BLaER1 treated with 17β-estradiol and CSF1 and Interleukin-3, amounts not matched to agents 10 nM and 100 nM (cell line): ENCODE measurements around the gene KCMF1.

Experiments
- H3K27ac ChIP-seq, 11 experiments: shearing (Covaris generic); formaldehyde crosslinking; 2 replicates each; pipeline ENCODE4 v1.8.1; 2022
- H3K27me3 ChIP-seq, 11 experiments: shearing (Covaris generic); formaldehyde crosslinking; 2 replicates each; pipeline ENCODE4 v1.8.1; 2022
- H3K36me3 ChIP-seq, 11 experiments: shearing (Covaris generic); formaldehyde crosslinking; 2 replicates each; pipeline ENCODE4 v1.8.1; 2022
- H3K4me1 ChIP-seq, 10 experiments: shearing (Covaris generic); formaldehyde crosslinking; 2 replicates each; pipeline ENCODE4 v1.8.1; 2022
- H3K4me2 ChIP-seq, 11 experiments: shearing (Covaris generic); formaldehyde crosslinking; 2 replicates each; pipeline ENCODE4 v1.8.1; 2022
- H3K4me3 ChIP-seq, 10 experiments: shearing (Covaris generic); formaldehyde crosslinking; 2 replicates each; pipeline ENCODE4 v1.8.1; 2022
- H3K9ac ChIP-seq, 11 experiments: shearing (Covaris generic); formaldehyde crosslinking; 2 replicates each; pipeline ENCODE4 v1.8.1; 2022
- H3K9me3 ChIP-seq, 11 experiments: shearing (Covaris generic); formaldehyde crosslinking; replicated peaks in 1 of 11; 2 replicates each; pipeline ENCODE4 v1.8.1; 2022
- H4K20me1 ChIP-seq, 11 experiments: shearing (Covaris generic); formaldehyde crosslinking; 2 replicates each; pipeline ENCODE4 v1.8.1; 2022
- Cebpa-rat ChIP-seq, 11 experiments: shearing (Covaris generic); IDR thresholded peaks; 2 replicates each; pipeline ENCODE4 v1.8.1; 2022

Gene KCMF1

GRCh38 chr2:84970868-84971509 lies at the start of gene KCMF1:
Gene KCMF1 (plus strand): TSS chr2:84971161. CDS start chr2:84971452, 291 bp downstream.
- H4K20me1 ChIP-seq, result peaks cover 40 to 66% (median 50%) of the 10 kb centered on the region in 11 experiments
- H3K4me3 ChIP-seq, result peak within 1 kb of the TSS; percentile 73 to 99 (median 86)
- H3K27me3 ChIP-seq, result no peaks in the 10 kb centered on the region
- peaks cover 11 to 40% (median 23%) of the 10 kb centered on the region in 11 experiments for H3K36me3 ChIP-seq
- no peaks in the 10 kb centered on the region for H3K9me3 ChIP-seq
- H3K4me1 ChIP-seq, result peaks cover 43 to 67% (median 51%) of the 10 kb centered on the region in 10 experiments
- peak within 1 kb of the TSS; percentile 94 to 100 (median 99) for H3K9ac ChIP-seq
- peak within 1 kb of the TSS; percentile 80 to 96 (median 91) for H3K4me2 ChIP-seq
- peak within 1 kb of the TSS; percentile 90 to 99 (median 98) for H3K27ac ChIP-seq
- TF ChIP-seq Cebpa-rat (IDR thresholded peaks at IDR 0.05), result no peak

DNA sequence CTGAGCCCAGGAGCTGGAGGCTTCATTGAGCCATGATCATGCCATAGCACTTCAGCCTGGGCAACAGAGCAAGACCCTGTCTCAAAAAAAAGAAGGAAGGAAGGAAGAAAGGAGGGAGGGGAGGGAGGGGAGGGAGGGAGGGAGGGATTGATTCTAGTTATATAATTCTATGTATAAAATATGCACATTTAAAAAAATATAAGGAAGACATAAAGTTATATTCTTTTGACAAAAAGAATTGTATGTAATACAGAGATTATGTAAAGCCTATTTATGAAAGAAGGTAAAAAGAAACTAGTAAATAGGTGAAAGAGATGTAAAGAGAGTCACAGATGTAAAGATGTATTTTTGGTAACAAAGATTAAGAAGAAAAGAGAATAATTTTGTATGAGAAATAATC lies 48.0 kb upstream of the KCMF1 start:
- no peak for TF ChIP-seq Cebpa-rat (IDR thresholded peaks at IDR 0.05)
- peak overlapping the region in 1 of 11 experiments; percentile 28; a peak in 1 of 22 replicates for H3K27ac ChIP-seq
- peaks cover 57 to 71% (median 66%) of the 10 kb centered on the region in 10 experiments for H3K4me1 ChIP-seq
- H3K4me2 ChIP-seq, result no peak overlapping the region
- no peak overlapping the region for H3K4me3 ChIP-seq
- no peaks in the 10 kb centered on the region for H3K36me3 ChIP-seq
- H3K9me3 ChIP-seq, result no peaks in the 10 kb centered on the region
- no peaks in the 10 kb centered on the region for H3K27me3 ChIP-seq
- H3K9ac ChIP-seq, result no peak overlapping the region
- no peaks in the 10 kb centered on the region for H4K20me1 ChIP-seq

DNA sequence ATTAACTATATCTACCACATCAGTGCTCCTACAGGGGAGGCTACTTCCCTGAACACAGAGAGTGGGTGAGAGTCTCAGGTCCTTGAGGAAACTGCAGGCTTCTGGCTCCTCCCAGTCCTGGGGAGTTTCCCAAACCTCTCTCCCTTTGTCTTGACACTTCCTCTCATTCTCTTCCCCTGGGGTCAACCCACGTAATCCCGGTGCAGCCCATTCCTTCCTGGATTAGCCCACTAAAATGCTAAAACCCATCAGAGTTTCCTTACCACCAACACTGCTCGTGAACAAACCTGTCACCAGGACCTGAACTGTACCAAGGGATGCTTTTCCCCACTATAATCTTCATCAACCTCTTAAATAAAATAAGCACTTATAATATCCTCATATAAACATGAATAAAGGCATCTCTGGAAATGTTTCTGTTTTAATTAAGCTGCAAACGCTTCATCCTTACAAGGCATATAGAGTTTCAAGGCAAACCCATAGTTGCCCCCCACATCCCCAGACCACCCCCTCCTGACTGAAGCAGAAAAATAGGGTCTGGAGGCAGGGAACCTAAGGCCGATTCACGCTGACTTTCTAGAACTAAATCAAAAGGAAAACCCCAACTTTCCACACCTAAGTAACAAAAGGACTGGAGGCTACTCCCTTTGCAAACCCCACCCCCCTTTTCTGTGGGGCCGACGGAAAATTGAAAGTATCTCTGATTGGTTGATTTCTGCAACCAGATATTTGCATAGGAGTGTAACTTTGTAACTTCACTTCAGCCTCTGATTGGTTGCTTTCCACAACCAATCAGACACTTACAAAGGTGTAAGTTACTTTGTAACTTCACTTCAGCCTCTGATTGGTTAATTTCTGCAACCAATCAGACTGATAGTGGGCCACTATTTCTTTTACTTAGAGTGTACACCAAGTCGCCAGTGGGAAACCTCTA lies 46.5 kb upstream of the KCMF1 start:
- Histone ChIP-seq H4K20me1 (no peaks in the 10 kb centered on the region), H3K9ac (peak overlapping the region in 9 of 11 experiments; percentile 6 to 60 (median 54); a peak in 16 of 22 replicates), H3K27ac (peak overlapping the region in 10 of 11 experiments; percentile 8 to 76 (median 68); a peak in 19 of 22 replicates), H3K4me3 (peak overlapping the region in 6 of 10 experiments; percentile 12 to 48 (median 32); a peak in 8 of 20 replicates), H3K4me2 (peak overlapping the region; percentile 56 to 96 (median 78)), H3K4me1 (peaks cover 44 to 57% (median 52%) of the 10 kb centered on the region in 10 experiments), H3K36me3 (no peaks in the 10 kb centered on the region), H3K27me3 (no peaks in the 10 kb centered on the region), H3K9me3 (no peaks in the 10 kb centered on the region)
- no peak for TF ChIP-seq Cebpa-rat (IDR thresholded peaks at IDR 0.05)

DNA sequence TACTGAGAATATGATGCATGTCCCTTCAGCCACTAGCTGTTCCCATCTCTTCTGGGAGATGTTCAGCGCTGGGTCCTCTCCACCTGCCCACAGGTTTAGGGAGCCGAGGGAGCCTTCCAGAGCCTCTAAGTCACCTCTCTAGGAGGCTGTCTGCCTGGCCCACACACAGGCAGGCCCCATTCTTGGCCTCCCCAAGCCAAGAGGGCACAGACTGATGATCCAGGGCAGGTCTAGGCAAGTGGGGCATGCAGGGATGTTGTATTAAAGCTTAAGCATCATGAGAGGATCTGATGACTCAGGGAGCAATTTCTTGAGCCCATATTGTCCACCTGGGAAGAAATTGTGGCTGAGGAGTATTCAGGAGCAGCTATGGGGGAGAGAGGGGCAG lies 45.6 kb upstream of the KCMF1 start:
- Histone ChIP-seq H3K4me1 (peaks cover 35 to 48% (median 43%) of the 10 kb centered on the region in 10 experiments), H3K4me3 (no peak overlapping the region), H3K27ac (peak overlapping the region in 5 of 11 experiments; percentile 5 to 73 (median 33); a peak in 8 of 22 replicates), H3K36me3 (no peaks in the 10 kb centered on the region), H3K9ac (no peak overlapping the region), H3K9me3 (no peaks in the 10 kb centered on the region), H3K4me2 (peak overlapping the region; percentile 61 to 96 (median 81); a peak in 15 of 22 replicates), H4K20me1 (no peaks in the 10 kb centered on the region), H3K27me3 (no peaks in the 10 kb centered on the region)
- no peak for TF ChIP-seq Cebpa-rat (IDR thresholded peaks at IDR 0.05)

DNA sequence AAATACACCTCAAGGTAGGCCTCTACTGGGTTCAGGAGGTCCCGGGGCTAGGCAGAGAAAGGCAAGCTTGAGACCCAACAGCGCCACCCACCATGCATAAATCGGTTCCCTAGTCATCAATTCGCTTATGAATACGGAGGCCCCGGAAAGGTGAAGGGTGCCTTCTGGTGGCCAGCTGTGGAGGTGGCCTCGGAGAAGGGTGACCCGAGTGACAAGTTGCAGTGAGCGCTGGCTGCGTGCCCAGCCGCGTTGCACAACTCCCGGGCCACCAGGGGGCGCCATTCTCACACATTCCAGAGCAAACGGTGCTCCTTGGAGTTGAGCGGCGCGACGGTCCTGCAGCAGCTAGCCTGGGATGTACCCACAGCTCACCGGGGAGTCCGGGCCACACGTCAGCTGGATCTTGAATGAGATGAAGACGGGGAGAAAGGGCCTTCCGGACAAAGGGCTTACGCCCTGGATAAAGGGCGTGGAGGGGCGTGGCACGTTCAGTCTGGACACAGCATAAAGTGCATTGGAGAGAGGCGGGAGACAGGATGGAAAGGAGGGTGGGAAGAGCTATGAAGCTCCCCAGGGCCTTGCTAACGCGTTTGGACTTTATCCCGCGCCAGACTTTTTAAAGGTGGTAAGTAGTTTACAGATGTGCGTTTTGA lies 45.1 kb upstream of the KCMF1 start:
- Histone ChIP-seq H3K4me2 (peak overlapping the region; percentile 79 to 96 (median 88)), H3K9me3 (no peaks in the 10 kb centered on the region), H3K4me1 (peaks cover 31 to 43% (median 39%) of the 10 kb centered on the region in 10 experiments), H4K20me1 (no peaks in the 10 kb centered on the region), H3K4me3 (peak overlapping the region; percentile 43 to 70 (median 57)), H3K36me3 (no peaks in the 10 kb centered on the region), H3K27me3 (no peaks in the 10 kb centered on the region), H3K9ac (peak overlapping the region in 6 of 11 experiments; percentile 56 to 72 (median 65); a peak in 10 of 22 replicates), H3K27ac (peak overlapping the region in 4 of 11 experiments; percentile 33 to 73 (median 58); a peak in 7 of 22 replicates)
- TF ChIP-seq Cebpa-rat (IDR thresholded peaks at IDR 0.05), result peak in 6 of 11 experiments; percentile 7 to 70 (median 53); a peak in 8 of 22 replicates

GRCh38 chr2:84927275-84927627 lies 43.7 kb upstream of the KCMF1 start:
- H3K9ac ChIP-seq, result peak overlapping the region in 2 of 11 experiments; percentile 19 to 66; a peak in 3 of 22 replicates
- H3K36me3 ChIP-seq, result no peaks in the 10 kb centered on the region
- H3K9me3 ChIP-seq, result no peaks in the 10 kb centered on the region
- H3K27ac ChIP-seq, result peak overlapping the region in 1 of 11 experiments; percentile 64; a peak in 1 of 22 replicates
- H3K4me3 ChIP-seq, result peak overlapping the region in 2 of 10 experiments; percentile 51 to 54; a peak in 3 of 20 replicates
- no peaks in the 10 kb centered on the region for H4K20me1 ChIP-seq
- TF ChIP-seq Cebpa-rat (IDR thresholded peaks at IDR 0.05), result no peak
- no peaks in the 10 kb centered on the region for H3K27me3 ChIP-seq
- peaks cover 31 to 39% (median 35%) of the 10 kb centered on the region in 10 experiments for H3K4me1 ChIP-seq
- H3K4me2 ChIP-seq, result peak overlapping the region in 10 of 11 experiments; percentile 79 to 96 (median 89); a peak in 15 of 22 replicates

- Histone ChIP-seq H3K9ac (no peak overlapping the region), H3K4me1 (peaks cover 2 to 9% (median 5%) of the 10 kb centered on the region in 10 experiments; a peak in 18 of 20 replicates), H3K4me3 (no peak overlapping the region), H3K27ac (no peak overlapping the region), H3K36me3 (no peaks in the 10 kb centered on the region), H4K20me1 (no peaks in the 10 kb centered on the region), H3K9me3 (no peaks in the 10 kb centered on the region), H3K27me3 (no peaks in the 10 kb centered on the region), H3K4me2 (no peak overlapping the region)
- TF ChIP-seq Cebpa-rat (IDR thresholded peaks at IDR 0.05), result no peak
Measured at GRCh38 chr2:84931384-84931821, 39.6 kb upstream of the KCMF1 start.

- Histone ChIP-seq H3K4me2 (peak overlapping the region in 3 of 11 experiments; percentile 61 to 70 (median 61); a peak in 3 of 22 replicates), H3K9me3 (peaks cover 0 to 9% (median 0%) of the 10 kb centered on the region in 11 experiments; a peak in 2 of 22 replicates), H3K4me3 (no peak overlapping the region), H3K27me3 (no peaks in the 10 kb centered on the region), H4K20me1 (no peaks in the 10 kb centered on the region), H3K9ac (no peak overlapping the region), H3K4me1 (peaks cover 26 to 53% (median 37%) of the 10 kb centered on the region in 10 experiments), H3K36me3 (no peaks in the 10 kb centered on the region), H3K27ac (no peak overlapping the region)
- TF ChIP-seq Cebpa-rat (IDR thresholded peaks at IDR 0.05), result no peak
Measured at GRCh38 chr2:84938194-84938879, 32.6 kb upstream of the KCMF1 start.
